Effector memory CD8-positive, alpha-beta T cell (primary cell): Measurements from ENCODE around the gene PHACTR1.
"Not testable (repeated sequence)": the region's sequence is repeated elsewhere in the genome, so short reads cannot be mapped to it uniquely, and the experiment has no call there.

Experiments used
- ATAC-seq: fragments of 150-1000 bp; cut with Tn5 transposase; replicated peaks from 2 replicates; pipeline ENCODE4 v1.10.0; 2021; ENCODE audit warnings: mild to moderate bottlenecking, moderate library complexity
- DNase-seq, 3 experiments: peaks; one replicate each; pipeline ENCODE4 v3.0.0; 2021
- H3K27ac Mint-ChIP-seq, 2 donors: one replicate each; pipeline ENCODE4 v1.8.0; 2022; ENCODE audit warnings: mild to moderate bottlenecking in 2 of 2, mixed read lengths in 2 of 2, moderate library complexity in 2 of 2
- H3K27me3 Mint-ChIP-seq, 2 donors: one replicate each; pipeline ENCODE4 v1.8.0; 2022; ENCODE audit warnings: mixed read lengths in 2 of 2
- H3K36me3 Mint-ChIP-seq: one replicate; pipeline ENCODE4 v1.8.0; 2022; ENCODE audit warnings: mild to moderate bottlenecking, moderate library complexity, mixed read lengths; ENCODE audit not compliant: insufficient read depth
- H3K4me1 Mint-ChIP-seq, 2 donors: one replicate each; pipeline ENCODE4 v1.8.0; 2022; ENCODE audit warnings: low read depth in 2 of 2, mixed read lengths in 2 of 2
- H3K4me3 Mint-ChIP-seq, 2 donors: one replicate each; pipeline ENCODE4 v1.8.0; 2022; ENCODE audit warnings: mild to moderate bottlenecking in 2 of 2, mixed read lengths in 2 of 2, moderate library complexity in 2 of 2
- H3K9me3 Mint-ChIP-seq, 2 donors: one replicate each; pipeline ENCODE4 v1.8.0; 2022; ENCODE audit warnings: mixed read lengths in 2 of 2

PHACTR1 gene

GRCh38 chr6:12923644-12924235 lies 207.2 kb downstream of the PHACTR1 start:
- ATAC-seq, result no peak
- H3K4me1 Mint-ChIP-seq, result no peaks in the 10 kb centered on the region
- H3K36me3 Mint-ChIP-seq, result peaks cover 2% of the 10 kb centered on the region
- H3K4me3 Mint-ChIP-seq, result no peak overlapping the region
- H3K27me3 Mint-ChIP-seq, result peaks cover 28 to 33% of the 10 kb centered on the region in 2 donors
- no peaks in the 10 kb centered on the region for H3K9me3 Mint-ChIP-seq
- H3K27ac Mint-ChIP-seq, result no peak overlapping the region
- no peak for DNase-seq

GRCh38 chr6:12924911-12925310 lies 208.3 kb downstream of the PHACTR1 start:
- Mint-ChIP-seq H3K36me3 (peaks cover 2% of the 10 kb centered on the region), H3K4me3 (no peak overlapping the region), H3K27me3 (peaks cover 29 to 33% of the 10 kb centered on the region in 2 donors), H3K27ac (no peak overlapping the region), H3K4me1 (no peaks in the 10 kb centered on the region), H3K9me3 (no peaks in the 10 kb centered on the region)
- ATAC-seq (no peak), DNase-seq (no peak)

GRCh38 chr6:12927746-12928145 lies 211.2 kb downstream of the PHACTR1 start:
- H3K4me3 Mint-ChIP-seq, result no peak overlapping the region
- no peak for DNase-seq
- H3K9me3 Mint-ChIP-seq, result no peaks in the 10 kb centered on the region
- no peak overlapping the region for H3K27ac Mint-ChIP-seq
- H3K4me1 Mint-ChIP-seq, result no peaks in the 10 kb centered on the region
- ATAC-seq, result no peak
- H3K27me3 Mint-ChIP-seq, result peaks cover 23 to 41% of the 10 kb centered on the region in 2 donors
- no peaks in the 10 kb centered on the region for H3K36me3 Mint-ChIP-seq

- no peak overlapping the region for H3K27ac Mint-ChIP-seq
- no peaks in the 10 kb centered on the region for H3K9me3 Mint-ChIP-seq
Measured at GRCh38 chr6:12929678-12930077, 213.1 kb downstream of the PHACTR1 start.

GRCh38 chr6:12931639-12932038 lies 215.1 kb downstream of the PHACTR1 start:
- peaks cover 26 to 46% of the 10 kb centered on the region in 2 donors for H3K27me3 Mint-ChIP-seq
- no peak overlapping the region for H3K4me3 Mint-ChIP-seq
- no peaks in the 10 kb centered on the region for H3K9me3 Mint-ChIP-seq
- no peaks in the 10 kb centered on the region for H3K36me3 Mint-ChIP-seq
- no peak for ATAC-seq
- no peak for DNase-seq
- H3K27ac Mint-ChIP-seq, result no peak overlapping the region
- H3K4me1 Mint-ChIP-seq, result no peaks in the 10 kb centered on the region

More at GRCh38 chr6:12929678-12930077, 213.1 kb downstream of the PHACTR1 start:
- H3K4me1 Mint-ChIP-seq, result no peaks in the 10 kb centered on the region
- no peak for ATAC-seq
- H3K36me3 Mint-ChIP-seq, result no peaks in the 10 kb centered on the region
- H3K4me3 Mint-ChIP-seq, result no peak overlapping the region
- H3K27me3 Mint-ChIP-seq, result peaks cover 31 to 53% of the 10 kb centered on the region in 2 donors
- DNase-seq, result no peak

GRCh38 chr6:12935637-12936036 lies 219.1 kb downstream of the PHACTR1 start:
- H3K4me1 Mint-ChIP-seq, result no peaks in the 10 kb centered on the region

GRCh38 chr6:12937971-12938370 lies 221.4 kb downstream of the PHACTR1 start:
- no peaks in the 10 kb centered on the region for H3K36me3 Mint-ChIP-seq
- no peaks in the 10 kb centered on the region for H3K9me3 Mint-ChIP-seq
- ATAC-seq (no peak), DNase-seq (no peak)
- no peak overlapping the region for H3K27ac Mint-ChIP-seq
- peaks cover 0 to 3% of the 10 kb centered on the region in 2 donors for H3K4me1 Mint-ChIP-seq
- H3K4me3 Mint-ChIP-seq, result no peak overlapping the region
- H3K27me3 Mint-ChIP-seq, result peaks cover 30 to 32% of the 10 kb centered on the region in 2 donors

More at GRCh38 chr6:12935637-12936036, 219.1 kb downstream of the PHACTR1 start:
- H3K4me3 Mint-ChIP-seq, result no peak overlapping the region
- no peak for DNase-seq
- H3K9me3 Mint-ChIP-seq, result no peaks in the 10 kb centered on the region
- no peak for ATAC-seq
- H3K27me3 Mint-ChIP-seq, result peaks cover 28 to 40% of the 10 kb centered on the region in 2 donors
- no peak overlapping the region for H3K27ac Mint-ChIP-seq
- no peaks in the 10 kb centered on the region for H3K36me3 Mint-ChIP-seq

GRCh38 chr6:12939314-12939713 lies 222.7 kb downstream of the PHACTR1 start:
- Mint-ChIP-seq H3K4me1 (peaks cover 0 to 3% of the 10 kb centered on the region in 2 donors), H3K27ac (no peak overlapping the region)

GRCh38 chr6:12941422-12941821 lies 224.9 kb downstream of the PHACTR1 start:
- DNase-seq, result no peak

More at GRCh38 chr6:12939314-12939713, 222.7 kb downstream of the PHACTR1 start:
- no peak for ATAC-seq
- no peaks in the 10 kb centered on the region for H3K36me3 Mint-ChIP-seq
- no peaks in the 10 kb centered on the region for H3K9me3 Mint-ChIP-seq
- no peak overlapping the region for H3K4me3 Mint-ChIP-seq
- H3K27me3 Mint-ChIP-seq, result peaks cover 23 to 27% of the 10 kb centered on the region in 2 donors
- DNase-seq, result no peak

GRCh38 chr6:12943549-12943948 lies 227.0 kb downstream of the PHACTR1 start:
- Mint-ChIP-seq H3K27ac (no peak overlapping the region), H3K36me3 (no peaks in the 10 kb centered on the region), H3K9me3 (no peaks in the 10 kb centered on the region), H3K4me3 (no peak overlapping the region), H3K4me1 (peaks cover 0 to 3% of the 10 kb centered on the region in 2 donors), H3K27me3 (peaks cover 40 to 53% of the 10 kb centered on the region in 2 donors)
- DNase-seq, result no peak
- ATAC-seq, result no peak

More at GRCh38 chr6:12941422-12941821, 224.9 kb downstream of the PHACTR1 start:
- H3K4me1 Mint-ChIP-seq, result peaks cover 0 to 3% of the 10 kb centered on the region in 2 donors
- H3K27me3 Mint-ChIP-seq, result peaks cover 41 to 43% of the 10 kb centered on the region in 2 donors
- H3K36me3 Mint-ChIP-seq, result no peaks in the 10 kb centered on the region
- H3K4me3 Mint-ChIP-seq, result no peak overlapping the region
- H3K27ac Mint-ChIP-seq, result no peak overlapping the region
- no peak for ATAC-seq
- no peaks in the 10 kb centered on the region for H3K9me3 Mint-ChIP-seq

- H3K4me3 Mint-ChIP-seq, result no peak overlapping the region
- ATAC-seq (no peak), DNase-seq (no peak)
- no peaks in the 10 kb centered on the region for H3K36me3 Mint-ChIP-seq
- H3K4me1 Mint-ChIP-seq, result peaks cover 0 to 3% of the 10 kb centered on the region in 2 donors
- no peaks in the 10 kb centered on the region for H3K9me3 Mint-ChIP-seq
- H3K27ac Mint-ChIP-seq, result peak overlapping the region in 1 of 2 donors; percentile 63
- H3K27me3 Mint-ChIP-seq, result peaks cover 35 to 49% of the 10 kb centered on the region in 2 donors
Measured at GRCh38 chr6:12944001-12944400, 227.4 kb downstream of the PHACTR1 start.

GRCh38 chr6:12944528-12944927 lies 228.0 kb downstream of the PHACTR1 start:
- peaks cover 35 to 48% of the 10 kb centered on the region in 2 donors for H3K27me3 Mint-ChIP-seq
- H3K4me3 Mint-ChIP-seq, H3K9me3 Mint-ChIP-seq, ATAC-seq, DNase-seq, H3K36me3 Mint-ChIP-seq, H3K4me1 Mint-ChIP-seq: not testable (repeated sequence)
- peak overlapping the region in 1 of 2 donors; percentile 63 for H3K27ac Mint-ChIP-seq

- Mint-ChIP-seq H3K4me3 (no peak overlapping the region), H3K27me3 (peaks cover 39 to 58% of the 10 kb centered on the region in 2 donors), H3K27ac (no peak overlapping the region), H3K4me1 (no peaks in the 10 kb centered on the region), H3K9me3 (no peaks in the 10 kb centered on the region), H3K36me3 (no peaks in the 10 kb centered on the region)
- no peak for DNase-seq
- ATAC-seq, result no peak
Measured at GRCh38 chr6:12947151-12947871, 230.7 kb downstream of the PHACTR1 start.

- no peaks in the 10 kb centered on the region for H3K4me1 Mint-ChIP-seq
- H3K9me3 Mint-ChIP-seq, result no peaks in the 10 kb centered on the region
- ATAC-seq, result no peak
- H3K4me3 Mint-ChIP-seq, result no peak overlapping the region
- H3K27me3 Mint-ChIP-seq, result peaks cover 42 to 62% of the 10 kb centered on the region in 2 donors
- DNase-seq, result no peak
- no peak overlapping the region for H3K27ac Mint-ChIP-seq
- H3K36me3 Mint-ChIP-seq, result no peaks in the 10 kb centered on the region
Measured at GRCh38 chr6:12947967-12948366, 231.4 kb downstream of the PHACTR1 start.
